IPS-15b (cell line): Measurements from ENCODE around the gene EPHA4.

Experiments
- H3K27me3 ChIP-seq: one replicate; pipeline ENCODE4 v1.6.1; 2013; ENCODE audit warnings: low read length; ENCODE audit not compliant: control insufficient read depth, insufficient read depth
- H3K36me3 ChIP-seq: one replicate; pipeline ENCODE4 v1.6.1; 2013; ENCODE audit warnings: low read length; ENCODE audit not compliant: control insufficient read depth, insufficient read depth
- H3K4me1 ChIP-seq: one replicate; pipeline ENCODE4 v1.6.1; 2013; ENCODE audit warnings: mild to moderate bottlenecking, low read length; ENCODE audit not compliant: control insufficient read depth, insufficient read depth
- H3K4me3 ChIP-seq: one replicate; pipeline ENCODE4 v1.5.1; 2013; ENCODE audit warnings: low read depth, low read length
- H3K9ac ChIP-seq: one replicate; pipeline ENCODE4 v1.6.1; 2013; ENCODE audit warnings: low read depth, mild to moderate bottlenecking, low read length
- H3K9me3 ChIP-seq: one replicate; pipeline ENCODE4 v1.6.1; 2013; ENCODE audit warnings: mild to moderate bottlenecking, low read length; ENCODE audit not compliant: control insufficient read depth, insufficient read depth

The EPHA4 gene

GRCh38 chr2:221377066-221377465 lies 195.0 kb downstream of the EPHA4 start:
- H3K9me3 ChIP-seq, result no peaks in the 10 kb centered on the region
- peaks cover 2% of the 10 kb centered on the region for H3K4me1 ChIP-seq
- no peak overlapping the region for H3K9ac ChIP-seq
- H3K27me3 ChIP-seq, result no peaks in the 10 kb centered on the region
- H3K4me3 ChIP-seq, result no peak overlapping the region
- H3K36me3 ChIP-seq, result no peaks in the 10 kb centered on the region

DNA sequence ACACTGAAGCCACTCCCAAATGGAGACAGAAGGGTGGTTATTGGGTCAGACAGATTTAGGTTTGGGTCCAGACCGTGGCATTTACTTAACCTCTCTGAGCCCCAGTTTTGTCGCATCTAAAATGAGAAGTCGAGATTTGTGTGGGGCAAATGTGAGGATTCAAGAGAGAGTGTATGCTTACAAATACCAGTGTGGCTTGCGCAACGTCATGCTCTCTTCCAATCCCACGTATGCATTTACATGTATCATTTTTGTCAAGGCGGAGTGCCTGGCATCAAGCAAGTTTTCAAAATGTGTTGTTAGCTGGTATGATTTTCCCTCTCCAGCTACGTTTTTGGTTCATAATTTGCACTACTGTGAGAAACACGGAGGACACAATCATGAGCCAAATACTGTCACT lies 197.9 kb downstream of the EPHA4 start:
- peaks cover 2% of the 10 kb centered on the region for H3K4me1 ChIP-seq
- no peaks in the 10 kb centered on the region for H3K9me3 ChIP-seq
- H3K9ac ChIP-seq, result no peak overlapping the region
- H3K36me3 ChIP-seq, result no peaks in the 10 kb centered on the region
- H3K4me3 ChIP-seq, result no peak overlapping the region
- H3K27me3 ChIP-seq, result no peaks in the 10 kb centered on the region

DNA sequence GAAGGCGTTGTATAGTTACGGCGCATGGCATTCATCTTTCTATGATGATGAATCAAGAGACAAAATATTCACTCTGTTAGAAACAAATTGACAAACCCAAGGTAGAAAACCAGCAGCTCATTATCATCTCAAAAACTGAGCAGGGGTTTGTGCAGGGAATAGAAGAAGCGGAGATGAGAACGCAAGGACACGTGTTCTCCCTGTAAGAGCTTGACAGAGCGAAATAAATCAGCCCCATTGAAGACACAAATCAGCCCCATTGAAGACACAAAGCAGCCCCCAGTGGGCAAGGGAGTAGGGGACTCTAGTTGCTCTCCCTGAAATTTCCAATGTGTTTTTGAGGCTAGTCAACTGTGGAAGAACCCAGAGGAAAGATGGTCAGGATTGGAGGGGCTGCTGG lies 199.2 kb downstream of the EPHA4 start:
- Histone ChIP-seq H3K27me3 (no peaks in the 10 kb centered on the region), H3K4me1 (peaks cover under 1% of the 10 kb centered on the region), H3K36me3 (no peaks in the 10 kb centered on the region), H3K9ac (no peak overlapping the region), H3K4me3 (no peak overlapping the region), H3K9me3 (no peaks in the 10 kb centered on the region)

GRCh38 chr2:221372159-221372884 lies 199.8 kb downstream of the EPHA4 start:
- no peaks in the 10 kb centered on the region for H3K9me3 ChIP-seq
- no peaks in the 10 kb centered on the region for H3K36me3 ChIP-seq
- H3K4me1 ChIP-seq, result no peaks in the 10 kb centered on the region
- H3K27me3 ChIP-seq, result no peaks in the 10 kb centered on the region
- H3K9ac ChIP-seq, result no peak overlapping the region
- H3K4me3 ChIP-seq, result no peak overlapping the region

DNA sequence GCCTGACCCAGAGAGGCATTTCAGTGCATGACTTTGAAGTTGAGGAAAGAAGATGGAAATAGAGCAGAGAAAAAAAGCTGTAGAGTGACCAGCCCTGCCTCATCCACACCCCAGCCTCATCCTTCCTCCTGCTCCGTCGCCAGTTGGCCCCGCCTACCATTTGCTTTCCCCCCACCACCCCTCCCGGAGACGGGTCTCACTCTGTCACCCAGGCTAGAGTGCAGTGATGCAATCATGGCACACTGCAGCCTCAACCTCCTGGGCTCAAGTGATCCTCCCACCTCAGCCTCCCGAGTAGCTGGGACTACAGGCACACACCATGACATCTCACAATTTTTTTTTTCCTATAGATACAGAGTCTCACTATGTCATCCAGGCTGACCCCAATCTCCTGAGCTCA lies 200.8 kb downstream of the EPHA4 start:
- Histone ChIP-seq H3K36me3 (no peaks in the 10 kb centered on the region), H3K4me1 (no peaks in the 10 kb centered on the region), H3K9ac (no peak overlapping the region), H3K4me3 (no peak overlapping the region), H3K9me3 (no peaks in the 10 kb centered on the region), H3K27me3 (no peaks in the 10 kb centered on the region)

DNA sequence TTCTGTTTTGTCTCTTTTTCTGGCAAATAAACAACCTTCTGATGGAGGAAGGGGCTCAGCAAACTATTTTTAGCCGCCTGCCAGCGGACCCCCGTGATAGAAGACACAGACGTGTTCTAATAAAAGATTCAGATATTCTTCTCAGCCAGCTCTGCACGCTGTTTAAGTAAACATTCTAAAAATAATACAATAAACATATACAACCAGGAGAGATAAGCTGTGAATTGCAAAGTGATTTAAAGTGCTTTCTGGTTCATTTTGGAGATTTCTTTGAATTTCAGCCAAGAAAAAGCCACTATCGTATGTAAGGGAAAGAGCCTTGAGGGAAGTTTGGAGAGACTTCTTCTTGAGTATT lies 201.3 kb downstream of the EPHA4 start:
- H3K36me3 ChIP-seq, result no peaks in the 10 kb centered on the region
- H3K27me3 ChIP-seq, result no peaks in the 10 kb centered on the region
- H3K9ac ChIP-seq, result no peak overlapping the region
- no peaks in the 10 kb centered on the region for H3K4me1 ChIP-seq
- H3K9me3 ChIP-seq, result no peaks in the 10 kb centered on the region
- H3K4me3 ChIP-seq, result no peak overlapping the region

DNA sequence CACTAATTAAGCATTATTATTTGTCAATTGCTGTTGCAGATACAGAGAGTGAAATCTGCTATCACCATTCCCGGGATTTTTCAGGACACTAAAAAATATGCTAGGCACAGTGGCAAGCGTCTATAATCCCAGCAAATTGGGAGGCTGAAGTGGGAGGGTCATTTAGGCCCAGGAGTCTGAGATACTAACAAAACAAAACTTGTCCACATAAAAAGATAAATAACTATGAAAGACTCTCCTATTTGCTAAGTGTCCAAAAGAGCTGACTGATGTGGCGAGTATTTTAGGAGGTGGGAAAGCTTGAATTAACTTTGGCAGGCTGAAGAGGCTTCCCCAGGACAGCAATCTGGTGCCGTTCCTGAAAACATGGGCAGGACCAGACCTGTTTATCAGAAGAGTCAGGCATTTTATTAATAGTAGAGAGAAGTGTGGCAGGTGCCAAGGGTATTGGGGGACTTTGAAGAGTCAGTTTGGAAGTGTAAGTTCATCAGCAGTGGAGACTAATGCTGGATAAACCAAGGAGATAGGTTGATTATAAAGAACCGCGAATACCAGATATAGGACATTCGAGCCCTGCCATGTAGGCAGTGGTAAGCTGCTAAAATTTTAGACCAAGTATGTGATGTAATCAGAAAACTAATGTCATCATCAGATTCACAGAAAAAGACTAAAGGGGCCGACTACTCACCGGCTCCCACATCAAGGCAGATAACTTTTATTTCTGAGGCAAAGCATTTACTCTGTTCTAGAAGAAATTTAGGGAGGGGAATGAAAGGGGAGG lies 201.8 kb downstream of the EPHA4 start:
- H3K9ac ChIP-seq, result no peak overlapping the region
- no peak overlapping the region for H3K4me3 ChIP-seq
- H3K27me3 ChIP-seq, result no peaks in the 10 kb centered on the region
- no peaks in the 10 kb centered on the region for H3K9me3 ChIP-seq
- no peaks in the 10 kb centered on the region for H3K4me1 ChIP-seq
- no peaks in the 10 kb centered on the region for H3K36me3 ChIP-seq
